GM08714 (cell line): ENCODE data around the gene FRA10AC1.

Experiments used
- H3K4me3 ChIP-seq: fragments of 200-500 bp; sonication (Bioruptor generic); 2 replicates; pipeline ENCODE4 v1.5.1; 2014; ENCODE audit warnings: mild to moderate bottlenecking, low read length, inconsistent platforms
- ZNF274 ChIP-seq: IDR thresholded peaks from 2 replicates; pipeline ENCODE4 v1.6.1; 2012; ENCODE audit warnings: mild to moderate bottlenecking, low read depth, low read length

The FRA10AC1 gene

GRCh38 chr10:93622942-93623341, 79.5 kb downstream of the FRA10AC1 start:
- TF ChIP-seq ZNF274: no peak
- no peak overlapping the region for H3K4me3 ChIP-seq

- no peak overlapping the region for H3K4me3 ChIP-seq
- no peak for TF ChIP-seq ZNF274
These were observed 81.5 kb downstream of the FRA10AC1 start for GRCh38 chr10:93620925-93621324.
